CD8-positive, alpha-beta memory T cell (primary cell): ENCODE data around the gene CSE1L. TPM values are rescaled to one million over a fixed set of nuclear protein-coding genes. Genes with fewer than 3 reads are reported as not detected.

Experiments used
- CTCF ChIA-PET: fragments of 350-600 bp; sonication (Branson Sonifier 250); formaldehyde crosslinking; loops from one replicate; lab custom pipeline; 2021; ENCODE audit warnings: antibody characterized with exemption; lab: Charles Lee
- POLR2A ChIA-PET: fragments of 350-600 bp; sonication (Branson Sonifier 250); formaldehyde crosslinking; loops from one replicate; lab custom pipeline; 2021; ENCODE audit warnings: antibody characterized with exemption; lab: Charles Lee
- DNase-seq, 5 donors: peaks; one replicate each; pipeline versions ENCODE4 v3.0.0 to v3.0.0-alpha.2; 2020 to 2022; ENCODE audit warnings: mixed read lengths in 1 of 5
- H3K27ac ChIP-seq: one replicate; pipeline ENCODE4 v1.7.0; 2013; ENCODE audit warnings: low read depth, mild to moderate bottlenecking, low read length, moderate library complexity
- H3K27me3 ChIP-seq: 2 replicates; pipeline ENCODE4 v1.7.0; 2013; ENCODE audit warnings: low read length, mild to moderate bottlenecking; ENCODE audit not compliant: insufficient read depth, poor library complexity, severe bottlenecking
- H3K36me3 ChIP-seq: 2 replicates; pipeline ENCODE4 v1.7.0; 2013; ENCODE audit warnings: mild to moderate bottlenecking, low read length, moderate library complexity; ENCODE audit not compliant: insufficient read depth
- H3K4me1 ChIP-seq: 2 replicates; pipeline ENCODE4 v1.7.0; 2013; ENCODE audit warnings: mild to moderate bottlenecking, low read length, moderate library complexity; ENCODE audit not compliant: insufficient read depth
- H3K4me3 ChIP-seq: 2 replicates; pipeline ENCODE4 v1.7.0; 2013; ENCODE audit warnings: mild to moderate bottlenecking, low read length
- H3K9me3 ChIP-seq: 2 replicates; pipeline ENCODE4 v1.7.0; 2013; ENCODE audit warnings: mild to moderate bottlenecking, low read length
- H3K27ac Mint-ChIP-seq, 8 donors: one replicate each; pipeline ENCODE4 v1.8.0; 2020 to 2021; ENCODE audit warnings: mixed read lengths in 8 of 8, mild to moderate bottlenecking in 6 of 8, inconsistent platforms in 3 of 8, moderate library complexity in 3 of 8
- H3K27me3 Mint-ChIP-seq, 2 donors: one replicate each; pipeline ENCODE4 v1.8.0; 2020 to 2021; ENCODE audit warnings: mixed read lengths in 2 of 2, mild to moderate bottlenecking in 1 of 2, moderate library complexity in 1 of 2
- H3K36me3 Mint-ChIP-seq, 3 donors: one replicate each; pipeline ENCODE4 v1.8.0; 2020 to 2021; ENCODE audit warnings: mixed read lengths in 3 of 3, inconsistent platforms in 1 of 3, mild to moderate bottlenecking in 1 of 3
- H3K4me1 Mint-ChIP-seq, 3 donors: one replicate each; pipeline ENCODE4 v1.8.0; 2020 to 2021; ENCODE audit warnings: mixed read lengths in 3 of 3, inconsistent platforms in 1 of 3, mild to moderate bottlenecking in 1 of 3
- H3K4me3 Mint-ChIP-seq, 7 donors: one replicate each; pipeline ENCODE4 v1.8.0; 2020 to 2021; ENCODE audit warnings: mixed read lengths in 7 of 7, mild to moderate bottlenecking in 6 of 7, moderate library complexity in 4 of 7, inconsistent platforms in 2 of 7
- H3K9me3 Mint-ChIP-seq, 5 donors: one replicate each; pipeline ENCODE4 v1.8.0; 2020 to 2022; ENCODE audit warnings: mixed read lengths in 5 of 5, mild to moderate bottlenecking in 3 of 5, moderate library complexity in 2 of 5, inconsistent platforms in 1 of 5
- polyA plus RNA-seq: library from polyadenylated mRNA; unstranded; fragments of 300-500 nt; fragmentation: Illumina TruSeq; gene quantifications from one replicate; pipeline ENCODE4 v1.2.3, GENCODE V29; 2021
- total RNA-seq, 2 experiments: library from RNA; stranded (reverse); gene quantifications; one replicate each; pipeline ENCODE4 v1.2.3, GENCODE V29; 2021

The CSE1L gene
- total and polyA plus RNA-seq, 3 experiments from 2014 or later = 27.6 to 161 (median 158) TPM

DNA sequence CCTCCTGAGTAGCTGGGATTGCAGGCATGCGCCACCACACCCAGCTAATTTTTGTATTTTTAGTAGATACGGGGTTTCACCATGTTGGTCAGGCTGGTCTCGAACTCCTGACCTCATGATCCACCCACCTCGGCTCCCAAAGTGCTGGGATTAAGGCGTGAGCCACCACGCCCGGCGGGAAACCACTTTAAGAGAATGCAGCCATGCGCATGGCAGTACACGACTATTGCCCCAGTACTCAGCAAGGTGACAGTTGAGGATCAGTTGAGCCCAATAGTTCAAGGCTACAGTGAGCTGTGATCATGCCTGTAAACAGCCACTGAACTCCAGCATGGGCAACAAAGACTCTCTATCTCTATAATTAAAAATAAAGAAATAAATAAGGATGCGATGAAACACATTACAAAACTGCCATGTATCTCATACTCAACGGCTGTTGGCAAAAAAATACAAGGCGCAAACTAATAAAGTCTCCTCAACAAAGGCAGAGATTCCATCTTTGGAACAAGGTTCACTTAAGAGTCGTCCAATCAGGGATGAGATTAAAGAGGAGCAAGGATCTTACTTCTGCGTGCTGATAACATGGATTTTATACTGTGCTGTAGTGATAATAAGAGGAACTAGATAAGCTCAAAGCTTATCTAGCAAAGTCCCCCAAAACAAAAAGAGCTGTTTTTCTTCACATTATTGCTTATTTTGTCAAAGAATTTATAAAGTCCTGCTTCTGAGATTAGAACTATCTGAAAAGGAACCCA, 90.9 kb downstream of the CSE1L start:
- no peak for DNase-seq
- Mint-ChIP-seq H3K36me3 (peaks cover 0 to 71% (median 12%) of the 10 kb centered on the region in 3 donors), H3K27ac (peak overlapping the region in 5 of 8 donors; percentile 17 to 71 (median 61)), H3K27me3 (no peaks in the 10 kb centered on the region), H3K4me3 (peak overlapping the region in 1 of 7 donors; percentile 41), H3K4me1 (peaks cover 5 to 30% (median 25%) of the 10 kb centered on the region in 3 donors), H3K9me3 (no peaks in the 10 kb centered on the region)
- ChIA-PET CTCF (interaction anchor here (1.0 to 6.3 kb wide), 2 partner anchors 8 to 80 kb away, joined by 3 to 98 read pairs; partner anchors contain the start of gene DDX27), POLR2A (interaction anchor here (0.6 kb wide), 1 partner anchor 81 kb away, joined by 3 read pairs; no protein-coding TSS in a partner anchor)
- H3K36me3 ChIP-seq = peaks cover 4% of the 10 kb centered on the region
- H3K27me3 ChIP-seq = no peaks in the 10 kb centered on the region
- H3K27ac ChIP-seq = no peak overlapping the region
- no peak overlapping the region for H3K4me3 ChIP-seq
- no peaks in the 10 kb centered on the region for H3K9me3 ChIP-seq
- H3K4me1 ChIP-seq = no peaks in the 10 kb centered on the region

DNA sequence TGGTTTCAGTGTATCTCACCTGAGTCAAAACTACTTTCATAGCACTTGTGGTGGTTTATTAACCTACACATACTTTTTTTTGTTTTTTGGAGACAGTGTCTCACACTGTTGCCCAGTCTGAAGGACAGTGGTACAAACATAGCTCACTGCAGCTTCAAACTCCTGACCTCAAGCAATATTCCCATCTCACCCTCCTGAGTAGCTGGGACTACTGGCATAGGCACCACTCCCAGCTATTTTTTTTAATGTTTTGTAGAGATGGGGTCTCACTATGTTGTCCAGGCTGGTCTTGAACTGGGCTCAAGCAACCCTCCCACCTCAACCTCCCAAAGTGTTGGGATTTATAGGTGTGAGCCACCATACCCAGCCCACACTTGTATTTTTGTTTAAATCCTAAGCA, 92.3 kb downstream of the CSE1L start:
- no peaks in the 10 kb centered on the region for H3K27me3 ChIP-seq
- peaks cover 4 to 26% (median 23%) of the 10 kb centered on the region in 3 donors for H3K4me1 Mint-ChIP-seq
- H3K4me1 ChIP-seq = no peaks in the 10 kb centered on the region
- H3K9me3 ChIP-seq = no peaks in the 10 kb centered on the region
- DNase-seq = no peak
- H3K27ac ChIP-seq = no peak overlapping the region
- H3K4me3 ChIP-seq = no peak overlapping the region
- POLR2A ChIA-PET = no interaction called here
- H3K36me3 Mint-ChIP-seq = peaks cover 0 to 71% (median 11%) of the 10 kb centered on the region in 3 donors
- no peak overlapping the region for H3K4me3 Mint-ChIP-seq
- no peaks in the 10 kb centered on the region for H3K9me3 Mint-ChIP-seq
- H3K27ac Mint-ChIP-seq = peak overlapping the region in 2 of 8 donors; percentile 55 to 84
- peaks cover 0 to 2% of the 10 kb centered on the region in 2 donors for H3K27me3 Mint-ChIP-seq
- CTCF ChIA-PET = interaction anchor here (0.6 to 6.3 kb wide), 4 partner anchors 67 to 81 kb away, joined by 3 to 98 read pairs (median 8); partner anchors contain the start of gene DDX27
- peaks cover 1% of the 10 kb centered on the region for H3K36me3 ChIP-seq

DNA sequence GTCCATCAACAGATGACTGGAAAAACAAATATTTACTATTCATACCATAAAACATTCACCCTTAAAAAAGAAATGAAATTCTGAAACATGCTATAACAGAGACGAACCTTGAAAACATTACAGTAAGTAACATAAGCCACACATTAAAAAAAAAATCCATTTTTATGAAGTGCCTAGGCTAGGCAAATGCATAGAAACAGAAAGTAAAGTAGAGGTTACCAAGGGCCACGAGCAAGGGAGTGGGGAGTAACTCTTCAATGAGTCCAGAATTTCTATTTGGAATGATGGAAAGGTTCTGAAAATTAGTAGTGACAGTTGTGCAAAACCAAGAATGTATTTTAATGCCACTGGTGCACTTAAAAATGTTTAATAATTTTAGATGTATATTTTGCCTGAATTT, 94.3 kb downstream of the CSE1L start:
- POLR2A ChIA-PET = no interaction called here
- peak overlapping the region in 4 of 8 donors; percentile 2 to 55 (median 42) for H3K27ac Mint-ChIP-seq
- H3K9me3 ChIP-seq = no peaks in the 10 kb centered on the region
- peaks cover 0 to 2% of the 10 kb centered on the region in 2 donors for H3K27me3 Mint-ChIP-seq
- H3K4me1 ChIP-seq = no peaks in the 10 kb centered on the region
- peaks cover 0 to 67% (median 7%) of the 10 kb centered on the region in 3 donors for H3K36me3 Mint-ChIP-seq
- CTCF ChIA-PET = no interaction called here
- H3K4me1 Mint-ChIP-seq = peaks cover 8 to 38% (median 31%) of the 10 kb centered on the region in 3 donors
- H3K27me3 ChIP-seq = no peaks in the 10 kb centered on the region
- H3K4me3 Mint-ChIP-seq = no peak overlapping the region
- no peak overlapping the region for H3K4me3 ChIP-seq
- no peak overlapping the region for H3K27ac ChIP-seq
- H3K9me3 Mint-ChIP-seq = no peaks in the 10 kb centered on the region
- H3K36me3 ChIP-seq = peaks cover 15% of the 10 kb centered on the region
- DNase-seq = no peak

DNA sequence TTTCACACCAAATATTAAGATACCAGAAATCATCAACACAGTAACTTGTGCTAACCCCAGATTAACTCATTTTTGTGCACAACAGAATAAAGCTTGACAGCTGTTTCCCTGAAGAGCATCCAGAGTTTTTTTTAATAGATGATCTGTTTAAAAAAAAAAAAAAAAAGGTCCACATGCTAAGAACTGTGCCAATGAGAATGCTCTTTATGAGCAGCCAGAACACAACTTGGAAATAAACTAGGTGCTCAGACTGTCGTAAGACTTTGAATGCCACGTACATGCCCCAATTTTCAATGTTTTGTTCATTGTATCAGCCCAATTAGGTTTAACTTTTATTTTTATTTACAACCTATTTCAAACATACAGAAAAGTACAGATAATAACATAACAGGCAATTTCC, 94.7 kb downstream of the CSE1L start:
- ChIA-PET POLR2A (no interaction called here), CTCF (no interaction called here)
- Histone ChIP-seq H3K4me1 (no peaks in the 10 kb centered on the region), H3K9me3 (no peaks in the 10 kb centered on the region), H3K27ac (no peak overlapping the region), H3K27me3 (no peaks in the 10 kb centered on the region), H3K4me3 (no peak overlapping the region), H3K36me3 (peaks cover 15% of the 10 kb centered on the region)
- H3K4me1 Mint-ChIP-seq = peaks cover 8 to 38% (median 31%) of the 10 kb centered on the region in 3 donors
- H3K4me3 Mint-ChIP-seq = no peak overlapping the region
- H3K27me3 Mint-ChIP-seq = peaks cover 0 to 2% of the 10 kb centered on the region in 2 donors
- peak overlapping the region in 4 of 8 donors; percentile 2 to 45 (median 36) for H3K27ac Mint-ChIP-seq
- no peaks in the 10 kb centered on the region for H3K9me3 Mint-ChIP-seq
- H3K36me3 Mint-ChIP-seq = peaks cover 0 to 65% (median 7%) of the 10 kb centered on the region in 3 donors
- no peak for DNase-seq

Other genes with a start within 250 kb of the CSE1L start
- 10 to 100 TPM; 90.0 to 90.5 TPM for gene PREX1, start 218.3 kb upstream of the CSE1L start, total RNA-seq
- gene PREX1, start 218.3 kb upstream of the CSE1L start, polyA plus RNA-seq = 89.5 TPM
- gene ARFGEF2, start 124.6 kb upstream of the CSE1L start, total RNA-seq = 10 to 100 TPM; 36.6 to 37.6 TPM
- 9.5 TPM for gene ARFGEF2, start 124.6 kb upstream of the CSE1L start, polyA plus RNA-seq
- 10 to 100 TPM; 76.8 to 77.6 TPM for gene STAU1, start 142.0 kb downstream of the CSE1L start, total RNA-seq
- 40.5 TPM for gene STAU1, start 142.0 kb downstream of the CSE1L start, polyA plus RNA-seq
- 10 to 100 TPM; 67.3 to 68.7 TPM for gene DDX27, start 173.1 kb downstream of the CSE1L start, total RNA-seq
- gene DDX27, start 173.1 kb downstream of the CSE1L start, polyA plus RNA-seq = 50.1 TPM
- gene ZNFX1, start 231.7 kb downstream of the CSE1L start, total RNA-seq = 10 to 100 TPM; 55.7 to 58.9 TPM
- gene ZNFX1, start 231.7 kb downstream of the CSE1L start, polyA plus RNA-seq = 75.9 TPM